Mesothelial cell of epicardium (in vitro differentiated cells): ENCODE results near the gene SLC26A9. TPM values are rescaled to one million over a fixed set of nuclear protein-coding genes. Genes with fewer than 3 reads are reported as not detected.

ENCODE experiments used
- DNase-seq, 2 experiments: peaks; one replicate each; pipeline ENCODE4 v3.0.0; 2021; ENCODE audit warnings: low spot score in 2 of 2; ENCODE audit not compliant: unreplicated experiment in 2 of 2
- H3K27ac Mint-ChIP-seq: 2 replicates; pipeline ENCODE4 v1.8.0; 2021; ENCODE audit warnings: mixed read lengths
- H3K27me3 Mint-ChIP-seq: 2 replicates; pipeline ENCODE4 v1.8.0; 2021; ENCODE audit warnings: low read depth, mixed read lengths
- H3K36me3 Mint-ChIP-seq: 2 replicates; pipeline ENCODE4 v1.8.0; 2021; ENCODE audit warnings: mixed read lengths
- H3K4me1 Mint-ChIP-seq: 2 replicates; pipeline ENCODE4 v1.8.0; 2021; ENCODE audit warnings: mixed read lengths
- H3K4me3 Mint-ChIP-seq: 2 replicates; pipeline ENCODE4 v1.8.0; 2021; ENCODE audit warnings: mild to moderate bottlenecking, moderate library complexity, mixed read lengths
- H3K9me3 Mint-ChIP-seq: 2 replicates; pipeline ENCODE4 v1.8.0; 2021; ENCODE audit warnings: mixed read lengths
- CTCF ChIP-seq: fragments of 200-600 bp; sonication (generic); IDR thresholded peaks from one replicate; pipeline ENCODE4 v1.5.0; 2021; ENCODE audit warnings: antibody characterized with exemption; ENCODE audit not compliant: unreplicated experiment
- total RNA-seq: library from RNA; stranded (reverse); gene quantifications from 3 replicates; pipeline ENCODE4 v1.2.1, GENCODE V29; 2021

The SLC26A9 gene
- total RNA-seq, 1 donor from 2014 or later: not detected

- H3K27ac Mint-ChIP-seq: no peak overlapping the region
- DNase-seq: no peak
These were observed 7.7 kb upstream of the SLC26A9 start for GRCh38 chr1:205950826-205951549.

GRCh38 chr1:205950280-205950679 lies 7.0 kb upstream of the SLC26A9 start:
- DNase-seq: no peak
- no peak for TF ChIP-seq CTCF
- H3K27me3 Mint-ChIP-seq: peaks cover 45% of the 10 kb centered on the region
- H3K4me1 Mint-ChIP-seq: peaks cover 2% of the 10 kb centered on the region
- H3K27ac Mint-ChIP-seq: no peak overlapping the region
- H3K4me3 Mint-ChIP-seq: no peak overlapping the region
- no peaks in the 10 kb centered on the region for H3K36me3 Mint-ChIP-seq
- H3K9me3 Mint-ChIP-seq: no peaks in the 10 kb centered on the region

More at GRCh38 chr1:205950826-205951549, 7.7 kb upstream of the SLC26A9 start:
- Mint-ChIP-seq H3K36me3 (no peaks in the 10 kb centered on the region), H3K9me3 (no peaks in the 10 kb centered on the region), H3K4me3 (no peak overlapping the region), H3K27me3 (peaks cover 44% of the 10 kb centered on the region), H3K4me1 (peaks cover 2% of the 10 kb centered on the region)
- no peak for TF ChIP-seq CTCF

GRCh38 chr1:205949753-205950152 lies 6.5 kb upstream of the SLC26A9 start:
- no peaks in the 10 kb centered on the region for H3K36me3 Mint-ChIP-seq
- H3K9me3 Mint-ChIP-seq: no peaks in the 10 kb centered on the region
- H3K27me3 Mint-ChIP-seq: peaks cover 45% of the 10 kb centered on the region
- H3K4me1 Mint-ChIP-seq: no peaks in the 10 kb centered on the region
- H3K27ac Mint-ChIP-seq: no peak overlapping the region
- no peak for DNase-seq
- H3K4me3 Mint-ChIP-seq: no peak overlapping the region
- no peak for TF ChIP-seq CTCF

GRCh38 chr1:205948886-205949285 lies 5.6 kb upstream of the SLC26A9 start:
- no peak for DNase-seq
- no peak for TF ChIP-seq CTCF
- Mint-ChIP-seq H3K27me3 (peaks cover 44% of the 10 kb centered on the region), H3K4me1 (no peaks in the 10 kb centered on the region), H3K4me3 (no peak overlapping the region), H3K27ac (no peak overlapping the region), H3K9me3 (no peaks in the 10 kb centered on the region), H3K36me3 (no peaks in the 10 kb centered on the region)

- Mint-ChIP-seq H3K9me3 (no peaks in the 10 kb centered on the region), H3K27ac (no peak overlapping the region), H3K36me3 (no peaks in the 10 kb centered on the region)
These were observed 4.8 kb upstream of the SLC26A9 start for GRCh38 chr1:205948039-205948438.

More at GRCh38 chr1:205948039-205948438, 4.8 kb upstream of the SLC26A9 start:
- no peak for TF ChIP-seq CTCF
- DNase-seq: no peak
- Mint-ChIP-seq H3K4me1 (no peaks in the 10 kb centered on the region), H3K4me3 (no peak overlapping the region), H3K27me3 (peaks cover 46% of the 10 kb centered on the region)
